CD4-positive, alpha-beta T cell treated with Interleukin-15 for 1 hour (primary cell): ENCODE measurements around the gene TOX2.
"Not testable (repeated sequence)": the region's sequence is repeated elsewhere in the genome, so short reads cannot be mapped to it uniquely, and the experiment has no call there.

Experiments
- DNase-seq: peaks from one replicate; pipeline ENCODE4 v3.0.0-alpha.2; 2020

The TOX2 gene

GRCh38 chr20:44038681-44039123, 124.0 kb downstream of the TOX2 start:
- no peak for DNase-seq

DNA sequence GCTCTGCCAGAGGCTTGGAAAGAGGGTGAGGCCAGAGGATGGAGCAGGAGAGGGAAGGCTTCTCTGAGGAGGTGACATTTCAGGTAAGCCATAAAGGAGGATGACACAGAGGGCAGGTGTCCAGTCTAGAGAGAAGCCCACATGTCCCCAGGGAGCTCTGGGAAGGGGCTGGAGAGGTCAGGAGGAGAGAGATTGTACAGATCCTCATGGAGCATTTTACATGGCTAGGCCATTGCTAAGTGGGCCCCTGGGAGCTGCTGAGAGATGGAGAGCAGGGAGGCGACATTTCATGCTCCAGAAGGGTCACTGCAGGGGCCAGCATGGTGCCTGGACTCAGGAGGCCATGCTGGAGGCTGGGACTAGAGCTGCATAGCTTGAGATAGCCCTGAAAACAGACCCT, 124.5 kb downstream of the TOX2 start:
- peak; percentile 11 for DNase-seq

- DNase-seq: peak; percentile 12
These were observed 125.1 kb downstream of the TOX2 start for GRCh38 chr20:44039741-44040140.

- no peak for DNase-seq
These were observed 125.7 kb downstream of the TOX2 start for GRCh38 chr20:44040202-44040915.

- DNase-seq: peak; percentile 9
These were observed 126.3 kb downstream of the TOX2 start for GRCh38 chr20:44041001-44041400.

- not testable (repeated sequence) for DNase-seq
These were observed 130.1 kb downstream of the TOX2 start for GRCh38 chr20:44044712-44045111.

GRCh38 chr20:44050327-44050726, 135.7 kb downstream of the TOX2 start:
- DNase-seq: no peak

DNA sequence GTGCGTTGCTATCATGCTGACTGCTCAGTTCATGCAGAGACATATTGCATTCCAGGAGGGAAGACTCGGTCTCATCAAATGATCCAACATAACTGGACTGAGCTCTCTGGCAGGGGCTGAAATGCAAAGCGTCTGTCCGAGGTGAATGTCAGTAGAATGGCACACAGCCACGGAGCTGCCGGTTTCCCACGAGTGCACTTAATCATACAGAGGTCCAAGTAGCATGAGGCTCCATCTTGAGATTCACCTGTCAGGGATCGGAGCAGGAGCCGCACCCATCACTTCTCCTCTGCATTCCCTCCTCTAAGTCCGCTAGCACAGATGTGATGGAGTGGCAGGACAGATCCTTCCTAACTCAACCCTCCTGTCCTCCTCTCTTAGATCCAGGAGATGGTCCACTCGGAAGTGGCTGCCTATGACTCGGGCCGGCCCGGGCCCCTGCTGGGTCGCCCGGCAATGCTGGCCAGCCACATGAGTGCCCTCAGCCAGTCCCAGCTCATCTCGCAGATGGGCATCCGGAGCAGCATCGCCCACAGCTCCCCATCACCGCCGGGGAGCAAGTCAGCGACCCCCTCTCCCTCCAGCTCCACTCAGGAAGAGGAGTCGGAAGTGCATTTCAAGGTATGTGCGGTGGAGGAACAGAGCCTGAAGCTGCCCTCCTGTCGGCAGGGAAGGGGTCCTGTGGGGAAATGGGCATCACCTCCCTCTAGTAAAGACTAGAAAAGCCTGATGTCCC, 136.4 kb downstream of the TOX2 start:
- peak; percentile 10 for DNase-seq

- peak; percentile 2 for DNase-seq
These were observed 137.0 kb downstream of the TOX2 start for GRCh38 chr20:44051661-44052000.

- DNase-seq: no peak
These were observed 137.5 kb downstream of the TOX2 start for GRCh38 chr20:44052166-44052565.

GRCh38 chr20:44053046-44053445, 138.4 kb downstream of the TOX2 start:
- DNase-seq: no peak

GRCh38 chr20:44054118-44054517, 139.5 kb downstream of the TOX2 start:
- DNase-seq: no peak

GRCh38 chr20:44054849-44055248, 140.2 kb downstream of the TOX2 start:
- no peak for DNase-seq

GRCh38 chr20:44056010-44056698, 141.5 kb downstream of the TOX2 start:
- peak; percentile 73 for DNase-seq

DNA sequence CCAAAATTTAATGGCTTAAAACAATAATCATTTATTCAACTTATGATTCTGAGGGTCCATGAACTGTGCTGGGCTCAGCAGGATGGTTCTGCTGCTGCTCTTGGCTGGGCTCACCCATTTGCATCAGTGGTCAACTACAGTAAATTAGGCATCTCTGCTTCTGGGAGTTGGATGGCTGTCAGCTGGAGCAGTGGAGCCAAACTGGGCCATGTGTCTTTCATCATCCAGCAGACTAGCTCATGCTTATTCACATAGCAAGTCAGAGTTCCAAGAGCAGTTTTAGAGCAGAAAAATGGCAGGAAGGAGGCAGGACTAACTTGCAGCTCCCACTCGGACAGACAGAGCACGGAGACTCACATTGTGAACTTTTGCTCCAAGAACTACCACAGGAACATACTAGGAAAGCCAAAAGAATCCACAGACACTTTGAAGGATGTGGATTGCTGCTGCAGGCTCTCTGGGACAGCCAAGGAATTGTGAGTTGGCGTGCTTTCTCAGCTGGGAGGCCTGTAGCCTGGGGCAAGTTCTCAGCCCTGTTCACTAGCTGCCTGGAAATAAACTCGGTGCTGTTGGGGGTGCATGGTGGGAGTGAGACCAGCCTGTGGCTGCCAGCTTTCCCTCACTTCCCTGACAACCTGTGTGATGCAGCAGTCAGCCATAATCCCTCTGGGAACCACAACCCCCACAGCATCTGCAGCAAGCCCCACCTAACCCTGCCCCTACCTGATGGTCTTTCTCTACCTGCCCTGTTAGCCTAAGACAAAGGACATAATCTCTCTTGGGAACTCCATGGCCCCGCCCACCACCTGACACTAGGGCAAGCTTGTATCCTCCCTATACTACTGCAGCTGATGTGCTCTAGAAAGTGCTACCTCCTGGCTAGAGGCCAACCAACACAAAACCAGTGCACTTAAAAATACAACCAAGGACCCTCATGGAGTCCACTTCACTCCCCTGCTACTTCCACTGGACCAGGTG, 143.3 kb downstream of the TOX2 start:
- no peak for DNase-seq

- no peak for DNase-seq
These were observed 150.1 kb downstream of the TOX2 start for GRCh38 chr20:44064501-44065400.

DNA sequence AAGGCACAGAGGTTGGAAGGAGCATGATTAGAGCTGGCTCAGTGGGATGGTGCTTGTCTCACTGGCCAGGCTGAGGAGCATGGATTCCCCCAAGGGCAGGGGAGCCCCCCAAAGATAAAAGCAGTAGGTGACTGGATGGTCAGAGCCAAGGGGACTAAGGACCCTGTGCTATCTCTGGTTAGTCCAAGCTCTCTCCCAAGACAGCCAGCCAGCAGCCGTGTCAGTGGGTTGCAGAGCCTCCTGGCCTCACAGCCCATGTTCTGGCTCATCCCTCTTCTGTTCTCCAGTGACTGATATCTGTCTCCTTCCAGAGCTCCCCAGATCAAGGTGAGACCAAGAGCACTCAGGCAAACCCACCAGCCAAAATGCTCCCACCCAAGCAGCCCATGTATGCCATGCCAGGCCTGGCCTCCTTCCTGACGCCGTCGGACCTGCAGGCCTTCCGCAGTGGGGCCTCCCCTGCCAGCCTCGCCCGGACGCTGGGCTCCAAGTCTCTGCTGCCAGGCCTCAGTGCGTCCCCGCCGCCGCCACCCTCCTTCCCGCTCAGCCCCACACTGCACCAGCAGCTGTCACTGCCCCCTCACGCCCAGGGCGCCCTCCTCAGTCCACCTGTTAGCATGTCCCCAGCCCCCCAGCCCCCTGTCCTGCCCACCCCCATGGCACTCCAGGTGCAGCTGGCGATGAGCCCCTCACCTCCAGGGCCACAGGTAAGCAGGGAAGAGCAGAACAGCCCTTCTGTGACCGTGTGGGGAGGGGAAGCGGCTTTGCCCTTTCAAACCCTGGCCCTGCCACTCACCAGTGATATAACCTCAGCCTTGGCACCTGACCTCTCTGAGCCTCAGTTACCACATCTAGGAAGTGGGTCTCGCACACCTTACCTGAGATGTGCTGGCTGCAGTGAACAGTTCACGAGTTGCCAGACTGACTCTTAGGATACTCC, 151.0 kb downstream of the TOX2 start:
- DNase-seq: no peak

GRCh38 chr20:44066645-44067606, 152.3 kb downstream of the TOX2 start:
- no peak for DNase-seq

DNA sequence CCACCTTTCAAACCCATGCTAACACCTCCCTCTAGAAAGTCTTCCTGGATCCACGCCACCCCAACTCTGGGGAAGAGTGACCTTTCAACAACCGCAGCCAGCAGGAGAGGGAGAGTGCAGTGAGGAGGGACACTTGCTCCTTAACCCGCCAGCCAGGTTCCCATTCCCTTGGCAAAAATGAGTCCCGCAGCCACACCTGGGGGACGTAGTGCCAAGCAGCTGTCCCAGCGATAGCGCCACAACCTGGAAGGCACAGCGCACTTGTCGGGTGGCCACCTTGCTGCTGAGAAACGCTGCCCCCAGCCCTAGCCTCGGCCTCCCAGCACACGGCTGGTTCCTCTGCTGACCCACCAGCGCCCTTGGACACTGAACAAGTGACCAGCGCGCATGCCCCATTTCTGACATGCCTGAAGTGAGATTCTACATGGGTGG, 153.0 kb downstream of the TOX2 start:
- no peak for DNase-seq
